SU-DHL-6 (cell line): Measurements from ENCODE around the gene CAPZA1.

Source experiments
- CTCF ChIP-seq: fragments of 200-600 bp; sonication (generic); IDR thresholded peaks from one replicate; pipeline ENCODE4 v1.5.1; 2017; ENCODE audit warnings: antibody characterized with exemption, mild to moderate bottlenecking, low read length, moderate library complexity; ENCODE audit not compliant: insufficient read depth, poor library complexity, severe bottlenecking
- EZH2phosphoT487 ChIP-seq: fragments of 200-600 bp; sonication (generic), shearing (Covaris generic); conservative IDR thresholded peaks from 2 replicates; pipeline ENCODE4 v1.6.1; 2018; ENCODE audit warnings: mild to moderate bottlenecking, antibody characterized with exemption, low read length, moderate library complexity, mixed read lengths

GRCh38 chr1:112685913-112686312, 66.3 kb downstream of the CAPZA1 start:
- TF ChIP-seq CTCF (no peak), EZH2phosphoT487 (no peak)
